Parathyroid adenoma (tissue), 2 donors: ENCODE measurements around the gene KLHL21.

Source experiments
- H2AFZ ChIP-seq: fragments of 300-600 bp; sonication (generic); one replicate; pipeline ENCODE4 v1.7.0; 2017; ENCODE audit warnings: antibody characterized with exemption, mild to moderate bottlenecking
- H3K27ac ChIP-seq: fragments of 300-600 bp; sonication (generic); one replicate; pipeline ENCODE4 v1.7.0; 2017
- H3K27me3 ChIP-seq: fragments of 300-600 bp; sonication (generic); one replicate; pipeline ENCODE4 v1.7.0; 2017; ENCODE audit warnings: low read length; ENCODE audit not compliant: control insufficient read depth, insufficient read depth
- H3K36me3 ChIP-seq: fragments of 300-600 bp; sonication (generic); one replicate; pipeline ENCODE4 v1.7.0; 2017; ENCODE audit warnings: low read length; ENCODE audit not compliant: control insufficient read depth, insufficient read depth
- H3K4me1 ChIP-seq: fragments of 300-600 bp; sonication (generic); one replicate; pipeline ENCODE4 v1.7.0; 2017; ENCODE audit warnings: control low read depth
- H3K4me2 ChIP-seq: fragments of 300-600 bp; sonication (generic); one replicate; pipeline ENCODE4 v1.7.0; 2017; ENCODE audit warnings: low read length
- H3K4me3 ChIP-seq: fragments of 300-600 bp; sonication (generic); one replicate; pipeline ENCODE4 v1.7.0; 2017; ENCODE audit warnings: low read depth, low read length
- H3K79me2 ChIP-seq: fragments of 300-600 bp; sonication (generic); one replicate; pipeline ENCODE4 v1.7.0; 2017; ENCODE audit warnings: control low read depth
- H3K9ac ChIP-seq: fragments of 300-600 bp; sonication (generic); one replicate; pipeline ENCODE4 v1.7.0; 2017; ENCODE audit warnings: mild to moderate bottlenecking
- H3K9me3 ChIP-seq: fragments of 300-600 bp; sonication (generic); one replicate; pipeline ENCODE4 v1.7.0; 2017; ENCODE audit warnings: low read length; ENCODE audit not compliant: control insufficient read depth
- CTCF ChIP-seq: fragments of 300-600 bp; sonication (generic); IDR thresholded peaks from one replicate; pipeline ENCODE4 v1.7.0; 2017; ENCODE audit warnings: antibody characterized with exemption, mild to moderate bottlenecking
- donor health status: primary hyperparathyroidism.

The KLHL21 gene

GRCh38 chr1:6585081-6585722 is 17.5 kb downstream of the KLHL21 start:
- no peak for TF ChIP-seq CTCF
- no peaks in the 10 kb centered on the region for H3K36me3 ChIP-seq
- H2AFZ ChIP-seq = no peak overlapping the region
- no peak overlapping the region for H3K4me3 ChIP-seq
- H3K4me2 ChIP-seq = no peak overlapping the region
- H3K27ac ChIP-seq = no peak overlapping the region
- no peaks in the 10 kb centered on the region for H3K27me3 ChIP-seq
- H3K9ac ChIP-seq = no peak overlapping the region
- H3K9me3 ChIP-seq = no peaks in the 10 kb centered on the region
- H3K79me2 ChIP-seq = no peaks in the 10 kb centered on the region
- peaks cover 2% of the 10 kb centered on the region for H3K4me1 ChIP-seq

GRCh38 chr1:6584126-6585080 is 18.3 kb downstream of the KLHL21 start:
- Histone ChIP-seq H3K36me3 (no peaks in the 10 kb centered on the region), H3K9me3 (no peaks in the 10 kb centered on the region), H3K9ac (no peak overlapping the region), H2AFZ (no peak overlapping the region), H3K27ac (no peak overlapping the region), H3K4me2 (no peak overlapping the region), H3K4me3 (no peak overlapping the region), H3K27me3 (no peaks in the 10 kb centered on the region), H3K4me1 (peaks cover 3% of the 10 kb centered on the region), H3K79me2 (peaks cover under 1% of the 10 kb centered on the region)
- TF ChIP-seq CTCF = no peak

GRCh38 chr1:6582370-6582769 is 20.3 kb downstream of the KLHL21 start:
- no peak overlapping the region for H3K4me2 ChIP-seq
- H3K9ac ChIP-seq = no peak overlapping the region
- no peak overlapping the region for H2AFZ ChIP-seq
- no peaks in the 10 kb centered on the region for H3K36me3 ChIP-seq
- no peak overlapping the region for H3K27ac ChIP-seq
- H3K4me1 ChIP-seq = peaks cover 8% of the 10 kb centered on the region
- peaks cover 4% of the 10 kb centered on the region for H3K79me2 ChIP-seq
- no peaks in the 10 kb centered on the region for H3K9me3 ChIP-seq
- H3K4me3 ChIP-seq = no peak overlapping the region
- no peaks in the 10 kb centered on the region for H3K27me3 ChIP-seq
- TF ChIP-seq CTCF = no peak

- H3K27ac ChIP-seq = no peak overlapping the region
- no peak for TF ChIP-seq CTCF
- no peaks in the 10 kb centered on the region for H3K36me3 ChIP-seq
- H3K79me2 ChIP-seq = peaks cover 4% of the 10 kb centered on the region
- no peak overlapping the region for H3K9ac ChIP-seq
- H3K27me3 ChIP-seq = no peaks in the 10 kb centered on the region
- peaks cover 8% of the 10 kb centered on the region for H3K4me1 ChIP-seq
- no peak overlapping the region for H3K4me2 ChIP-seq
- no peaks in the 10 kb centered on the region for H3K9me3 ChIP-seq
- no peak overlapping the region for H2AFZ ChIP-seq
- no peak overlapping the region for H3K4me3 ChIP-seq
These were observed 20.9 kb downstream of the KLHL21 start for GRCh38 chr1:6581561-6582305.
